GM10266 (cell line): Measurements from ENCODE around the gene NEXN.

Source experiments
- DNase-seq: peaks from one replicate; pipeline ENCODE4 v3.0.0; 2012; ENCODE audit errors: extremely low spot score
- CTCF ChIP-seq: IDR thresholded peaks from 2 replicates; pipeline ENCODE4 v1.5.1; 2012; ENCODE audit warnings: mild to moderate bottlenecking, low read depth; ENCODE audit not compliant: control insufficient read depth, insufficient read depth; ENCODE audit errors: missing control alignments

Gene NEXN

GRCh38 chr1:77945345-77945744, 56.9 kb downstream of the NEXN start:
- no peak for TF ChIP-seq CTCF
- DNase-seq, result no peak

GRCh38 chr1:77948841-77949424, 60.5 kb downstream of the NEXN start:
- no peak for TF ChIP-seq CTCF
- no peak for DNase-seq

- no peak for TF ChIP-seq CTCF
- no peak for DNase-seq
Observed at GRCh38 chr1:77950873-77951272, 62.4 kb downstream of the NEXN start.

- no peak for TF ChIP-seq CTCF
Observed at GRCh38 chr1:77951328-77951727, 62.9 kb downstream of the NEXN start.

GRCh38 chr1:77953907-77954306, 65.5 kb downstream of the NEXN start:
- no peak for DNase-seq
- no peak for TF ChIP-seq CTCF

More at GRCh38 chr1:77951328-77951727, 62.9 kb downstream of the NEXN start:
- no peak for DNase-seq

- TF ChIP-seq CTCF, result no peak
- no peak for DNase-seq
Observed at GRCh38 chr1:77954521-77954920, 66.1 kb downstream of the NEXN start.

GRCh38 chr1:77955709-77956108, 67.3 kb downstream of the NEXN start:
- no peak for DNase-seq
- no peak for TF ChIP-seq CTCF
